HG03139 (cell line): ENCODE data around the gene CHTOP.
"Not testable (repeated sequence)": the region's sequence is repeated elsewhere in the genome, so short reads cannot be mapped to it uniquely, and the experiment has no call there.

ENCODE experiments used
- ATAC-seq: cut with Tn5 transposase; IDR thresholded peaks from one replicate; pipeline ENCODE4 v1.9.1; 2021; ENCODE audit not compliant: unreplicated experiment

CHTOP gene

GRCh38 chr1:153633754-153634665 is at the start of gene CHTOP:
Gene CHTOP, plus strand, starts transcription at chr1:153634066. Its CDS starts 2,523 bp downstream, at chr1:153636589.
- ATAC-seq, result peak; percentile 80

GRCh38 chr1:153585006-153585405 is 48.9 kb upstream of the CHTOP start:
- ATAC-seq, result no peak

- no peak for ATAC-seq
Measured at GRCh38 chr1:153586347-153586746, 47.5 kb upstream of the CHTOP start.

GRCh38 chr1:153587314-153587713 is 46.6 kb upstream of the CHTOP start:
- no peak for ATAC-seq

GRCh38 chr1:153588033-153588432 is 45.8 kb upstream of the CHTOP start:
- not testable (repeated sequence) for ATAC-seq

- ATAC-seq, result no peak
Measured at GRCh38 chr1:153588482-153588881, 45.4 kb upstream of the CHTOP start.

- ATAC-seq, result no peak
Measured at GRCh38 chr1:153592748-153593147, 41.1 kb upstream of the CHTOP start.

GRCh38 chr1:153597206-153597605 is 36.7 kb upstream of the CHTOP start:
- ATAC-seq, result no peak

- ATAC-seq, result peak; percentile 95
Measured at GRCh38 chr1:153598309-153599172, 35.3 kb upstream of the CHTOP start.

- ATAC-seq, result no peak
Measured at GRCh38 chr1:153599847-153600246, 34.0 kb upstream of the CHTOP start.

- no peak for ATAC-seq
Measured at GRCh38 chr1:153602749-153603148, 31.1 kb upstream of the CHTOP start.

GRCh38 chr1:153606194-153606593 is 27.7 kb upstream of the CHTOP start:
- ATAC-seq, result no peak

GRCh38 chr1:153607381-153607780 is 26.5 kb upstream of the CHTOP start:
- ATAC-seq, result no peak

GRCh38 chr1:153608089-153608682 is 25.7 kb upstream of the CHTOP start:
- no peak for ATAC-seq

GRCh38 chr1:153608742-153609584 is 24.9 kb upstream of the CHTOP start:
- ATAC-seq, result no peak

GRCh38 chr1:153609585-153609907 is 24.3 kb upstream of the CHTOP start:
- no peak for ATAC-seq

- no peak for ATAC-seq
Measured at GRCh38 chr1:153610334-153610733, 23.5 kb upstream of the CHTOP start.

GRCh38 chr1:153610811-153611301 is 23.0 kb upstream of the CHTOP start:
- ATAC-seq, result no peak

- no peak for ATAC-seq
Measured at GRCh38 chr1:153611356-153611755, 22.5 kb upstream of the CHTOP start.

GRCh38 chr1:153612111-153612754 is 21.6 kb upstream of the CHTOP start:
- no peak for ATAC-seq
